HG02973 (cell line): Measurements from ENCODE around the gene DOHH.

ENCODE experiments used
- ATAC-seq: cut with Tn5 transposase; IDR thresholded peaks from one replicate; pipeline ENCODE4 v1.9.1; 2021; ENCODE audit warnings: moderate library complexity; ENCODE audit not compliant: unreplicated experiment

DOHH gene

DNA sequence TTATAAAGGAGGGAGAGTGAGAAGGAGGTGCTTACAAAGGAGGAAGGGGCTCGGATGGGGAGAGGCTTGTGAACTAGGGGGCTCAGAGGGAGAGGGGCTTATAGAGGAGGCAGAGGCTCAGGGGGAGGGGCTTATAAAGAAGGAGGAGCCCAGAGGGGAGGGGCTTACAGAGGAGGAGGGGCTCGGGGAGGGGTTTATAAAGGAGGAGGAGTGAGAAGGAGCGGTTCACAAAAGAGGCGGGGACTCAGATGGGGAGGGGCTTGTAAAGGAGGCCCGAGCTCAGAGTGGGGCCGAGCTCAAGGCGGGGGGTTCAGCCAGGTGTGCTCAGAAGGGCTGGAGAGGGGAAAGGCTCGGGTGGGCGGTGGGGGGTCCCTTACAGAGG is 20.6 kb downstream of the DOHH start:
- ATAC-seq, result no peak

DNA sequence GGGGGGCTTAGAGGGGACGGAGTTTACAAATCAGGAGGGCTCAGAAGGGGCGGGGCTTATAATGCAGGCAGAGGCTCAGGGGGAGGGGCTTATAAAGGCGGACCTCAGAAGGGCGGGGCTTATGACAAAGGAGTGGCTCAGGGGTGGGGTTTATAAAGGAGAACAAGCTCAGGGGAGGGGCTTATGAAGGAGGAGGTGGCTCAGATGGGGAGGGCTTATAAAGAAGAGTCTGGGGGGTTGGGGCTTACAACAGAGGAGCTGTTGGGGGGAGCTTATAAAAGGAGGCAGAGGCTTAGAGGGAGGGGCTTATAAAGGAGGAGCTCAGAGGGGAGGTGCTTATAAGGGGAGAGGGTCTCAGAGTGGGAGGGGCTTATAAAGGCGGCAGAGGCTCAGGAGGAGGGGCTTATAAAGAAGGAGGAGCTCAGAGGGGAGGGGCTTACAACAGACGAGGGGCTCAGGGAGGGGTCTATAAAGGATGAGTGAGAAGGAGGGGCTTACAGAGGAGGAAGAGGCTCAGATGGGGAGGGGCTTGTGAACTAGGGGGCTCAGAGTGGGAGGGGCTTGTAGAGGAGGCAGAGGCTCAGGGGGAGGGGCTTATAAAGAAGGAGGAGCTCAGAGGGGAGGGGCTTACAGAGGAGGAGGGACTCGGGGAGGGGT is 21.2 kb downstream of the DOHH start:
- ATAC-seq, result no peak

DNA sequence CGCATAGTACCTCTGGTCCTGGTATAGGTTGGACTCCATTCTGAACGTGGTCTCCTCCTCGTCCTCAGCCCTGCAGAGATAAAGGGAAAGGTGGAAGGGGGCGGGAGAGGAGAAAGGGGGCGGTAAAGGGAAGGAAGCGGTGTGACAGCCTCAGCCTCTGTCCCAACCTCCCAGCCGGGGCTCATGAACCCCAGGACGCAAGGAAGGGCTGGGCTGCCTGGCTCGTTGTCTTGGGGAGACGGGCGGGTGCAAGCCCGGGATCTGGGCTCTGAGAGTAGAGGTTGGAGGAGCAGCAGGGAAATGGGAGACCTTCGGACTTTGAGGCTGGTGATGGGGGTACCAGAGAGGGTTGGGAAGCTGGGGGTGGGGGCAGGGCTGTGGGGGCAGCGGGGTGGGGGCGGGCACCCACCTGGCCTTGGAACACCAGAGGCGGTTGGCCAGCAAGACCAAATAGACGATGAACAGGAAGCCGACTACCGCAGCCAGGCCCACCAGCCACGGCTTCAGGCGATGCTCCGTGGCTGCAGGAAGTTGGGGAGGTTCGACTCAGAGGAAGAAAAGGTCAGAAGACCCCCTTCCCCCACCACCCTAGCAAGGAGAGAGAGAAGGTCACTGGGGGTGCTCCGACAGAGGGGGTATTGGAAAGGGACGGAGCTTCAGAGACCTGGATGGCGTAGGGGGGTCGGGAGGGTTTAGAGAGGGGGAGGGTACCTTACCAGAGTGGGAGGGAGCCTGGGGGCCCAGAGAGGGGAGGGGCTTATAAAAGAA is 21.9 kb downstream of the DOHH start:
- no peak for ATAC-seq

DNA sequence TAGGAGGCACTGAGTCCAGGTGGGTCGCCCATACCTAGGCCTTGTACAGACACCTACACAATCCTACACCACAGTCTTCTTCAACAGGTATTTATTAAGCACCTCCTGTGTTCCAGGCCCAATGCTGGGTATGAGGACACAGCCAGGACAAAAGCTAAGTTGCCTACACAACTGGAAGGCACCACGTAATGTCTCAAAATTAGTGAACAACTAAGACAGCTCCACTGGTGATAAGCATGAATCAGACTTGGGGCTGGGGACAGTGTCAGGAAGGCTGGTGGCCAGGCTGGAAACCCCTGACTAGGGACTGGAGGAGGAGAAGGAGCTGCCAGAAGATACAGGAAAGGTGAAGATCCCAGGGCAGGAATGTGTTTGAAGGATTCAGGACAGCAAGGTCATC is 22.5 kb downstream of the DOHH start:
- no peak for ATAC-seq

DNA sequence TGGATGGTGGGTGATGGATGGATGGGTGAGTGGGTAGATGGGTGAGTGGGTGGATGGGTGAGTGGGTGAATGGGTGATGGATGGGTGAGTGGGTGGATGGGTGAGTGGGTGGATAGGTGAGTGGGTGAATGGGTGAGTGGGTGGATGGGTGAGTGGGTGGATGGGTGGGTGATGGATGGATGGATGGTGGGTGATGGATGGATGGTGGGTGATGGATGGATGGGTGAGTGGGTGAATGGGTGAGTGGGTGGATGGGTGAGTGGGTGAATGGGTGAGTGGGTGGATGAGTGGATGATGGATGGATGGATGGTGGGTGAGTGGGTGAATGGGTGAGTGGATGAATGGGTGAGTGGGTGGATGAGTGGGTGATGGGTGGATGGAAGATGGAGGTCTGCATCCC is 23.0 kb downstream of the DOHH start:
- ATAC-seq, result no peak

DNA sequence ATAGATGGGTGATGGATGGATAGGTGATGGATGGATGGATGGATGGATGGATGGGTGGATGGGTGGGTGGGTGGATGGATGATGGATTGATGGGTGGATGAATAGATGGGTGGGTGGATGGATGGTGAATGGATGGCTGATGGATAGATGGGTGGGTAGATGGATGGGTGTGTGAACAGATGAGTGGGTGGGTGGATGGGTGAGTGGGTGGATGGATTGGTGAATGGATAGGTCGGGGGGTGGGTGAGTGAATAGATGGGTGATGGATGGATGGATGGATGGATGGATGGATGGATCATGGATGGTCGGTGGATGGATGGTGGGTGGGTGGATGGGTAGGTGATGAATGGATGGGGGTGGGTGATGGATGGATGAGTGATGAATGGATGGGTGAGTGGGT is 23.6 kb downstream of the DOHH start:
- no peak for ATAC-seq

DNA sequence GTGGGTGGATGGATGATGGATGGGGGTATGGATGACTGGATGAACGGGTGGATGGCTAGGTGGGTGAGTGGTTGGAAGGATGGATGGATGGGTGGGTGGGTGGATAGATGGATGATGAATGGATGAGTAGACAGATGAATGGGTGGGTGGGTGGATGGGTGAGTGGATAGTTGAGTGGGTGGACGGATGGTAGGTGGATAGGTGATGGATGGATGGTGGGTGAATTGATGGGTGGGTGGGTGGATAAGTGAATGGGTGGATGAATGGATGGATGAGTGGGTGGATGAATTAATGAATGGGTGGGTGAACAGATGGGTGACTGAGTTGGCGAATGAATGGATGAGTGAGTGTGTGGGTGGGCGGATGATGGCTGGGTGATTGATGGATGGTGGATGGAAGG is 25.0 kb downstream of the DOHH start:
- ATAC-seq, result no peak

DNA sequence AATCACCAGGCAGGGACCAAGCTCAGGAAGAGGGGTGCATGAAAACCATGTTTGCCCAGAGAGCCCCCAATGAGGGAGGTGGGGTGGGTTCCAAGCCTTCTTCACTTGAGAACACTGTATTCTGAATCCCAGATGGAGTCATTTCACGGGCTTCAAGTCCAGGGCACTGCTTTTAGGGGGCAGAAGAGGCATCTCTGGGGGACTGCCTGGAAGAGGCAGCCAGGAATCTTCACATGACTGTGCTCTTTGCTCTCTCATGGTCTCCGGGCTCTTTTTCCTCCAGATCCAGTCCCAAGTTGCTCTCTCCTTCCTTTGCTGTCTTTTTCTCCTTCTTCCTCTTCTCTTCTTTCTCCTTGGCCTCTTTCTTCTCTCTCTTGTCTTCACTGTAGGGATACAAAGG is 25.9 kb downstream of the DOHH start:
- no peak for ATAC-seq

DNA sequence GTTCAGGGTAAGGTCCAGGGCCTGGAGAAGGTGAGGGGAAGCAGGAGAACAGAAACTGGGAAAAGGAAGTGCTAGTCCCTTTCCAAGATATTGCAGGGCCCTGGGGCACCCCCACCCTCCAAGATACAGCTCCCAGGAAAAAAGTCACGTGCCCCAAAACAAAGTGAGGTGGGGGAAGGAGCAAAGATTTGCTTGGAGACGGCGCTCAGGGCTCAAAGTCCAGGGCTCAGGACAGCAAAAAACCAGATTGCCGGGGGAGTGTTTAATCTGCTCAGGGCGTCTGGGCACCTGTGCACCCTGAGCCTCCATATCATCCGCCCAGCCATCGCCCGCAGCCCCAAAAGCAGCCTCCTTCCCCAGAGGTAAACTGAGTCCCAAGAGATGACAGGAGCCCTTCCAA is 26.5 kb downstream of the DOHH start:
- no peak for ATAC-seq

DNA sequence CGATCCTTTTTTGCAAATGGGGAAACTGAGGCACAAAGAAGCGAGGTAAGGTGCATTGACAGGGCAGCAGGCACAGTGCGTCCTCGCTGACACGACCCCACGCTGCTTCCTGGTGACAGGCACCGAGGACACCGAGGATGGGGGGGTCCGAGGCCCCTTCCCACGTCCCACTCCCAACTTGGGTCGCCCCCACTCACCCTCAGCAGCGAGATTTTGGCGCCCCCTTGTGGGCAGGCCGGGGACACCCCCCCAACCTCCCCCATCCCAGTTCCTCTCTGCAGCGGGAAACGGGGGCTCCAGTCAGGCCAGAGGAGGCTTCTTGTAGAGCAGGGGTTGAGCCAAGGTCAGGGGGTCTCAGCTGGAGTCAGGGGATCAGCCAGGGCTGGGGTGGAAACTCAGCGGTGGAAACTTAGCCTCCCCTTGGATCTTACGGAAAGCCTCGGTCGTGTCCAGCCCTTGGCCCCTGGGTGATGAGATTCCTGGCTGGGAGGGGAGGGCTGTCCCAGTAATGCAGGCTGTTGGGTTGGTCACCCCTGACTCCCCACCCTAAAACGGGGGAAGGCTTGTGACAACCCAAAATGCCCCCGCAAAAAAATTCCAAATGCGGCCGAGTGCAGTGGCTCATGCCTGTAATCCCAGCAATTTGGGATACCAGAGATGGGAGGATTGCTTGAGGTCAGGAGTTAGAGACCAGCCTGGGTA is 28.4 kb downstream of the DOHH start:
- ATAC-seq, result no peak

DNA sequence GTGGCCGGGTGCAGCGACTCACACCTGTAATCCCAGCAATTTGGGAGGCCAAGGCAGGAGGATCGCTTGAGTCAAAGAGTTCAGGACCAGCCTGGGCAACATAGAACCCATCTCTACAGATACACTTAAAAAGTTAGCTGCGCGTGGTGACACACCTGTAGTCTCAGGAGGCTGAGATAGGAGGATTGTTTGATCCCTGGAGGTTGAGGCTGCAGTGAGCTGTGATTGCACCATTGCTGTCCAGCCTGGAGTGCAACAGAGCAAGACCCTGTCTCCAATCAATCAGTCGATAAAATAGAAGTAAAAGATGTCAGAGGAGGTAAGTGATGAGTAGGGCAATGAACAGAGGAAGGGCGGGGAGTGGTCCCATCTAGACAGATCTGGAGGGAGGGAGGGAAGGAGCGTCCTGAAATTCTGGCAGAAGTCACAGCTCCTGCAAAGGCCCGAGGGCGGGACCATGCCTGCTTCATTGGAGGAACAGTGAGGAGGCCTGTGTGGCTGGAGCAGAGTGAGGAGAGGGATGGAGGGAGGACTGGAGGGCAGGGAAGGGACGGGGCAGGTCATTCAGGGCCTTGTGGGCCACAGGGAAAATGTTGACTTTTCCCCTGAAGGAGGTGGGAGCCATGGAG is 29.9 kb downstream of the DOHH start:
- ATAC-seq, result no peak

DNA sequence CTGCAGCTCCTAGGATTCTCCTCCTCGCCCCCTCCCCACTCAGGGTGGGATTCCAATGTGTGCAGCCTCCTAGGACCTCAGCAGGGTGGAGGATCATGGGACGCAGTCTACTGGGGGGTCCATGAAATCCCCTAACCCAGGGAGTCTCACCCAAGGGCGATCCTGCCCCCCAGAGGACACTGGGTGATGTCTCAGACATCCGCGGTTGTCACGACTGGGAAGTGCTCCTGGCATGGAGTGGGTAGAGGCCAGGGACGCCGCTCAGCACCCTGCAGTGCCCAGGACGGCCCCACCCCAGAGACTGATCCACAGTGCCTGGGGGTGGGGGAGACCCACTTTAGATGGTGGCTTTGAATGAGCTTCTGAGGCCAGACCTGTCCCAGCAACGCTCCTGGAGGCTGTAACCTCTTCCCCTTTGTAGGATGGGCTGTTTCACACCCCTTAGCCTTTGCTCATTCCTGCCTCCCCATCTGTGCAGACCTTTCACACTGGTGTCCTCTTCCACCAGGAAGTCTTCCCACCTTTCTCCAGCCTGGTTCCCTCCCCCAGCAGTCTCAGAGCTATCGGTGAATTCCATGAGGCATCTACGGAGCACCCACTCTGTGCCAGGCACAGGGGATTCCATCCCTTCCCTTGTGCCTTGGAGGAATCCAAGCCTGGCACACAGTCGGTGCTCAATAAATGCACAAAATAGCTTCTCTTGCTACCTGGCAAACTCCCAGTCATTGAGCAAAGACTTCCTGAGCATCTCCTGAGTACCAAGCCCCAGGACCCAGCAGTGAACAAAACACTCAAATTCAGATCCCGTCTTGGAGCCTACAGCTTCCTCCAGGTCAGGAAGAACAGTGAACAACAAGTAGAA is 30.6 kb downstream of the DOHH start:
- ATAC-seq, result no peak

DNA sequence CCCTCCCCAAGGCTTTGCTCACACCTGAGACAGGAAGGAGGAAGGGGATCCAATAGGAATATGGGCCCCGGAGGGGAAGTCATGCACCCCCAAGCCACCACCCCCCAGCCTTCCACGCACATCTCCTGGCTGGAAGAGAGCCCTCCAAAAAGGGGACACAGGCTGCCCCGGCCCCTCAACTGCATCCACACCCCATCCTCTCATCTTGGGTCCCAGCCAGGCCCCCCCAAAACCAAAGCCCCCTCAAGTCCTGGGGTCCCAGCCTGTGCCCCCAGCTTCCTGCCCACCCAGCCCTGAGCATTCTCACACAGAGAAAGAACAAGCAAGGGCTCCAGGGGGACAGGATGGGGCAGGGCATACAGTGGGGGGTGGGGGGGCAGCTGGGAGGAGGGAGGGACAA is 32.3 kb downstream of the DOHH start:
- ATAC-seq, result no peak

DNA sequence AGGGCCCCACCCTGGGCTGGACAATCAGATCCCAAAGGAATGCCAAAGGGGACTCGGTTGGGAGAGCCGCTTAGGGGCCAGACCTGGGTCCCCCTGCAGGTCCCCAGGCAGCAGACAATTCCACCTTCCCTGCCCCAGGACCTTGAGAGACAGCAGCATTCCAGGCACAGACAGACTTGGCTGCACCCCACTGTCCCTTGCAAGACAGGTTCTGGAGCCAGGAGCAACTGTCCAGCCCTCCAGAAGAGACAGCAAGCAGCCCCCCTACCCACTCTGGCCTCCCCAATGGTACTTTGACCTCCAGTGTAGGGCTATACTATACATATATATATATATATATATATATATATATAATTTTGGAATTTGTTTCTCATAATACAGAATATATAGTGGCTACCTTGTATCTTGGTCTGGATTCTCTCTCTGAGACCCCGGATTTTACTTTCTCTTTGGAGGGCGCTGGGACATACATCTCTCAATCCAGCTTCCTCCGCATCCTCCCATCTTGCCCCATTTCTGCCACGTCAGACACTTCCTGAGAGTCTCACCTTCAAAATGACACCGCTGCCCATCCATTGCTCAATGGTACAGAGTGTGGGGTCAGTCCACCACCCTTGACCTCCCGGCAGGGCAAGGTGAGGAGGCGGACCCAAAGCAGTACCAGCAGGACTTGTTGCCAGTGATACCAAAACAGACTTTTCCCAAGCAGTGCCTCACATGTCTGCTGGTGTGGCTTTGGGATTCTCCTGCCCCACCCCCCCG is 32.9 kb downstream of the DOHH start:
- no peak for ATAC-seq

DNA sequence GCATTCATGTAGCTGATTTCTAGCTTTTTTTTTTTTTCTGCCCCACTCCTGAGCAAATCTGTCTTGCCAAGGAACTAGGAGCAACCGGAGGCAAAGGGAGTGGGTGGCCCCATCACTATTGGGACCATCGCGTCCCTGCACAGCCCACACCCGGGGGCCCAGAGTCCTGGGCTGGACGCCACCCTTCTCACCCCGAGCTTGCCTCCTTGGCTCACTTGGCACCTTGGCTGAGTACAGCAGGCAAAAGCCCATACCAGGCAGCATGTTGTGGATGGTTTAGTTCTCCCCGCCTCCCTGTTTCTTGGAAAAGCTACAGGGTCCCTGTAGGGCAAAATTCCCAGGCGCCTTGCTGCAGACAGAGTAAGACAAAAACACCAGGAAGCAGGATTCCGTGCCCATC is 33.8 kb downstream of the DOHH start:
- ATAC-seq, result no peak

DNA sequence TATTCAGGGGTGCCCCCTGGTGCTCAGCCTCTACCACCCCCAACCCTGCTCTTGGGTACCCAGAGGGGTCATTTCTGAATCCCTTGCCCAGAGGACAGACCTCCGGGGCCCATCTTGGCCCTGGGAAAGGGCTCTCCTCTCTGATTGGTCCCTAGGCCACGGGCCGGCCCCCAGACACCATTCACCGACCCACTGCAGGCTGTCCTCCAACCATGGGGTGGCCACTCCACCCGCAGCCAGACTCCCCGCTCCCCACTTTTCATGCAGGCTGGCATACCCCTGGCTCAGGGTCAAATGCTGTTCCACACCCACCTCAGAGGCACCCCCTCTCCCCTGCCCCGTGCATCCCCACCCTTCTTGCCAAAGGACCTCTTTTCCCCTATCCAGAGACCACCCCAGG is 34.9 kb downstream of the DOHH start:
- ATAC-seq, result no peak

DNA sequence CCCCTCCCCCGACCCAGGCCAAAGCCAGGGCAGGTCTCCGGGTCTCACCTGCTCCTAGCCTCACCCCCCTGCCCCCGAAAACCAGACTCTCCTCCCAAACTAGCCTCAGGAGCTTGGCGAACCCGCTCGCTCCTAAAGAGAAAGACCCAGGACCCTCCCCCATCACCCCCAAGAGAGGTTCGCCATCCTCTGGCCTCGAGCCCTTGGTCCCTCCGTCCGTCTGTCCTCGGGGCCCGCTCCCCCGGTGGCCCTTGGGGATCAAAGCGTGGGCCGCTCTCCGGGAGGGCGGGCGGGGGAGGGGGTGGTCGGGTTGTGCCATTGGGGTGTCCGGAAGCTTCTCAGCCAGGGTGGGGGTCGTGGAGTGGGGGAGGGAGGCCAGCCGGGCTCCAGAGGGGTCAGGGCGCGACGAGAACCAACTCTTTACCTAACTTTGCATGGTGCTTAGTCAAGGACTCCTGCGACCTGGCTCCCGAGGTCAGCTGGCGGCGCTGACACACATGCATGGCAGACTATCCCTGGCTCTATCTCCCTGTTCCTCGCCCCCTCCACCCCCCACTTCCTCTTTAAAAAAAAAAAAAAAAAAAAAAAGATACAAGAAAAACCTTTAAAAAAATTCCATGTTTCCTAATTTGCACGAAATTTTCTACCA is 35.8 kb downstream of the DOHH start:
- ATAC-seq, result no peak

DNA sequence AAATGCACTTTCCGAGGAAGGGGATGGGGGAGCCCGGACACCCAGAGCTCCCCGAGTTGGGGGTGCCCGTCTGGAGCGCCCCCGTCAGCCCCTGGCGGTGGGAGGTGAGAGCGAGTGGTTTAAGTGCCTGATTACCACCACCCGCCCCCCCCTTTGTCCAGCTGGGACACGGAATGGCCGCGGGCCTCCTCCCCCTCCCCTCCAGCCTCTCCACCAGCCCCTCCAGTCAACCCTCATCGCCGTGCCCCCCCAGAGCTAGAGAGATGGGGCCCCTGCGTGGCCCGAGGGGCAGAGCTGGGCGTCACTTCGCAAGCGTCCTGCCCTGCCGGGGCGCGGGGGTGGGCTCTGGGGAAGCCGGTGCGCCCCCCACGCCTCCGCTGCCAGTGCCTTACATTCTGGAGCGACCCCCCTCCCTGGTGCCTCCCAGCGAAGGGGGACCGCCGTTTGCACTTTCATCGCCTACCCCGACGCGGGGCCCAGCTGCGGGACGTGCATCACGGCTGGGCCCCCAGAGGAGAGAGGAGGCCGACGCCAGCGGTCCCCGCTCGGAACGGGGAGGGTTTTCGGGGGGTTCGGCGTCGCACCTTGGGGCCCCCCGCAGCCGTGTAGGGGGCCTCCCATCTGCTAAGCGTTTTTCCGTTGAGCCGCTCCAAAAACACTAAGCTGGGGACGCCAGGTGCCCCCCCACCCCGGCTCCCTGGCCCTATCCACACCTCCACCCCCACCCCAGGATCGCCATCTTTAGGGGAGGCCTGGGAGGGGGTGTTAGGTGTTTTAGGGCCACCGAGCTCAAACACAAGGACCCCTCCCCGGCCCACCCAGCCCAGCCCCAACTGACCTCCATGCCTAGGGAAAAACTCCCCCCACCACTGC is 36.5 kb downstream of the DOHH start:
- no peak for ATAC-seq
